Superior temporal gyrus (tissue), 1 donor: Measurements from ENCODE around the gene YES1.
"Not testable (repeated sequence)": the region's sequence is repeated elsewhere in the genome, so short reads cannot be mapped to it uniquely, and the experiment has no call there.

Experiments
- DNase-seq: peaks from one replicate; pipeline ENCODE4 v3.0.0-alpha.2; 2016; ENCODE audit errors: extremely low spot score

Gene YES1

DNA sequence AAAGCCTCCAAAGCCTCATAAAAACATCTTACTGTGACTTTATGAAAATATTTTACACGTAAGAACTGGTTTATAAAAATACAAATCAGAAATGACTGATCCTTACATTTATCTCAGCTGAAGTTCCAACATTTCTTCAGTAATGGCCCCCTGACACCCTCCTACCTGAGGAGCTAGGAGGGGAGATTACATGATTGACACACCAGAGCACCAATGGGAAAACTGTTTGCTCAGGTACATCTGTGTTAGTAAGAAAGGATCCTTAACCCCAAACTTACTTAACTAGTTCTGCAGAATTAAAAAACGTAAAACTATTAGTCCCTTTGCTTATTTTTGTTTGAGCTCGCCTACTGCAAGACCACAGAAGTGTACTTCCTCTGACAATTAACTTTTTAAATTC, 126.6 kb downstream of the YES1 start:
- DNase-seq, result no peak

DNA sequence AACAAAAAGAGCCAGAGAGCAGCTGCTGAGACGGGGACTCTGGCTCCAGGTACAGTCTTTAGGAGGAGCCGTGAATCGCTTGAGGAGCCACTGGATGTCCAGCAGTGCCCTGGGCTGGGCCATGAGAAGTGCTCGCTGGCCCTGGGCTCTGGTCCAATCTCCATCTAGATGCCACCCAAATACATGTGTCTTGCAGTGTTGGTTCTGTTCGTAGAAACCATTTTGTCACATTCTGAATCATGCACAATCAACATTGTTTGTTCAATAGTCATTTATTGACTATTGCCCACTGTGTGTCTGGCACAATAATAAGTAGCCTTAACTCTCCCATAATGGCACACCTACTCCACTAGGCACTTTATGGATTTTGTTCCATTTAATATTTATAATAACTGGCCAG, 128.5 kb downstream of the YES1 start:
- DNase-seq, result no peak

DNA sequence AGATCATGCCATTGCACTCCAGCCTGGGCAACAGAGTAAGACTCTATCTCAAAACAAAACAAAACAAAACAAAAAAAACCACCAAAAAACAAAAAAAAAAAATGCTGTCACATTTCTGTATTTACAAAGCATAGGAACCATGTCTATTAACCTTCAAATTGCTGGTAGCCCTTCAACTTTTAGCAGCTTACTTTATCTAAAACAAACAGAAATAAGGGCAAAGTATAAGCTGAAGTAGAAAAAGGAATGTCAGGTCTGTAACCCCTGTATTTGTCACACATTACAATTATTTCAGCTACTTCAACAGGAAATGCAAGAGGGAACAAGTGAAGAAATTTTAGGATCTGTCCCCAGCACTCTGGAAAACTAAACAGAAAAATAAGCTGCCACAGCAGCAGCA, 129.2 kb downstream of the YES1 start:
- no peak for DNase-seq

DNA sequence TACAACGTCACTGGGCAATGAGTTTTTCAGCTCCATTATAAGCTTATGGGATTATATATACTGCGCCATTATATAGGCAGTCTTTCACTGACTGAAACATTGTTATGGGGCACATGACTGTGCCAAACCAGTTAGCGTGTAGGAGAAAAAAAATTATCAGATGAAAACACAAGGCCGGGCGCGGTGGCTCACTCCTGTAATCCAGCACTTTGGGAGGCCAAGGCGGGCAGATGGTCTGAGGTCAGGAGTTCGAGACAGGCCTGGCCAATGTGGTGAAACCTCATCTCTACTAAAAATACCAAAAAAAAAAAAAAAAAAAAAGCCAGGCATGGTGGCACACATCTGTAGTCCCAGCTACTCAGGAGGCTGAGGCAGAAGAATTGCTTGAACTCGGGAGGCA, 129.6 kb downstream of the YES1 start:
- DNase-seq, result not testable (repeated sequence)

DNA sequence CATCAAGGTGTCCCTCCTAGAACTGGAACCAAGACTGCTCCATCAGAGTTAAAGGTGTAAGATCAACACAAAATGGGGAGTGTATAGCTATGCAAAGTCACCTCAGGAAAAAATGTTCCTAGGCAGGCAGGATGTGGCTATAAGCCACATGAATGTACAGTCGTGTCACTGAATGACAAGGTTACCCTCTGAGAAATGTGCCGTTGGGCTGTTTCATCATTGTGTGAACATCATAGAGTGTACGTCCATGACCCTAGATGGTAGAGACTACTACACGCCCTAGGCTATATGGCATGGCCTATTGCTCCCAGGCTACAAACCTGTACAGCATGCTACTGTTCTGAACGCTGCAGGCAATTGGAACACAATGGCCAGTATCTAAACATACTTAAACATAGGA, 130.1 kb downstream of the YES1 start:
- DNase-seq, result no peak

DNA sequence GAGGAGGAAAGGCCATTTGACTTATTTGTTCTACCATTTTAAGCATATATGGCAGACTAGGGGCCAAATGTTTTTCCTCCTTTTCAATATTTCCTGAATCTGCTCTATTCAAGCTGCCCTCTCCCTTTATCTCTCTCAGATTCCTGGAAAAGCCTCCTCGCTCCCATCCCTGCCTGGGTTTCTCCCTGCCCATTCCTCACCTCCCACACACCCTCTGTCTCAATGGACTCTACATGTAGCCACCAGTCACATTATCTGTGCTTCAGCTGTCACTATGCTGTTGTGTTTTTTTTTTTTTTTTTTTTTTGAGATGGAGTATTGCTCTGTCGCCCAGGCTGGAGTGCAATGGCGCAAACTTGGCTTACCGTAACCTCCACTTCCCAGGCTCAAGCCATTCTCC, 131.7 kb downstream of the YES1 start:
- no peak for DNase-seq

DNA sequence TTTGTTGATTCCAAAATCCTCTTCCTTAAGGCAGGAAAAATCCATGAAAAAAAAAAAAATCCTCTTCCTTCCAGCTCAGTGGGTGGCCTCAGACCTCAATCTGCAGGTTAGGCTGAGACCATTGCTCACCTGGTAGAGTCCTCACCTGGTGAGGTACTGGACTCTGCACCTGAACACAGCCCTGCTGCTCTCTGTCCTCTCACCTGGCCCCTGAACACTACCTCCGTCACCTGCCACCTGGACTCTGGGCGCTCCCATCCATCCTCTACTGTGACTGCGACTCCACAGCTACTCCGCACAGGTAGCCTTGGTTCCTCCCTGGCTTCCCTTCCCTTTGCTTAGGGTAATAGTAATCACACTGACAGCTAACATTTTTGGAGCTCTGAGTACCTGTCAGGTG, 132.5 kb downstream of the YES1 start:
- DNase-seq, result no peak

DNA sequence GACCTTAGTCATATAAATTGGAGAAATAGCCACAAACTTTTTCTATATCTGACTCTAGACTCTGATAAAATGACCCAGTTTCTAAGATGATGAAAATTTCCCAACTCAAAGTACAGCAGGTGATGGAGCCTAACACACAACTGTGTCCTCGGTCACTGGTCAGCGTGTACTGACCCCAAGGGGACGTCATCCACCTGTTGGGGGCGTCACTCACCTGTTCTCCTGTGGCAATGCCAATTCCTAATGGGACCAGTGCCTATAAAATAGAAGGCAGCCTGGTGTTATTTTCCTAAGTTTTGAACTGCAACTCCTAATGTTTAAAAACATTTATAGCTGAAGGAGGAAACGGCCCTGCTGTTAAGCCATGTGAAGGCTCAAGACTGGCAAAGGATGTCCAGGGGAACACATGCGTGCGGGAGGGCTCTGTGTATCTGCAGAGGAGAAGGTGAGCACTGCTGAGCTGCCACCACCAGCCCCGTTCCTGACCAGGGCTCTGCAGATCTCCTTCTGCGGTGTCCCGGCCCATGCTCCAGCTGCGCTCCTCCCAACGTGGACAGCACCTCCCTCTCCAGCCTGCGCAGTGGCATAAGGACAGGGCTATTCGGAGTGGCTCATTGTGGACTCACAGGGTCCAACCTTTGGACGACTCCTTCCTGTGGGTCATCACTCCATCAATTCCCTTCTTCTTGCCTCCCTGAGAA, 133.4 kb downstream of the YES1 start:
- DNase-seq, result no peak

DNA sequence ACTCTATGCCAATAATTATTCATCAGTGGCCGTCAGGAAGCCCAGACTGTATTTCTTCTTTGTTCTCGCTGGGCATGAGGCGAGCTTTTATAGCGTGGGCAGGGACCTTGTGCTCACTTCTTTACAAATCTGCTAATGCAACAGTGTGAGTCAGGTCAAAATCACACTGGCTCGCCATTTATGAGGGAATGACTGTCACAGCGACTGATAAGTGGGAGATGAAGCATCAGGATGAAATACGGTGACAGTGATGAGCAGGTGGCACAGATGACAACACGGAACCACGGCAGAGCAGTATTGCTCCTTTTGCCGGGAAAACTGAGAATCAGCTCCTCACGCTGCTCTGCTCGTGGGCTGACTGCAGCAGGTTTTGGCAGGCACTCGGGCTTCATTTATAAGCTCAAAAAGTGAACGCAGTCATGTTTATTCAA, 134.1 kb downstream of the YES1 start:
- DNase-seq, result peak; percentile 49

DNA sequence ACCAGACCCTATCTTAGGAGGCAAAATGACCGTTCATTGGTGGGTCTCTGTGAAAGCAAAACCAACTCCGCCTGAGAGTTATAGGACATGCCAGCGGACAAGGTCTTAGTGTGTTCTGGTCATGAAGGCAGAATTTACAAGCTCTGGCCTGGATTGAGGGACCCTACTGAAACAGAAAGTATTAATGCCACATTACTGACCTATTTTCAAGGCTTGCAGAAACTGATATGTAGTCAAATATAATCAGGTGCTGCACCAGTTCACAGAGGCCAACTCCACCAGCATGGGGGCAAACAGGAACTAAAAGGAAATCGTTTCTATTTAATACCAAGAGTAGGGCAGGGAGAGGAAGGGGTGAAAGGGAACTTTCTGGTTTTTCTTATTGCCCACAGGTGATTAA, 134.9 kb downstream of the YES1 start:
- DNase-seq, result no peak

DNA sequence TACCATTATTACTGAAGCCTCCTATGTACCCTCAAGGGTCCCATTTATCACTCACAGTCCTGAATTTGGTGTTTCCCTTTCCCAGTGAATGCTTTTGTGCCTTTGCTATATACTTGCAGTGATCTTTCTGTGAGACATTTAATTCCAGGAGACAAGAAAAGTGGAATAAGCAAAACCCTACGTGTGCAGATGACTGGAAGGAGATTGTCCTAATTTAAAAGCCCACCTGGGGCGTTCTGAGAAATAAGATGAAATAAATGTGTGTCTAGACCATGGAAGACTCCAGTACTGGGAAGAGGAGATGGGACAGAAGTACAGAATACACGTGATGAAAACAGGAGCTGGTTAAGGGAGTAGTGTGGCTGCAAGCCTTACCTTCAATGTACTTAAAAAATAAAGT, 135.3 kb downstream of the YES1 start:
- DNase-seq, result no peak

DNA sequence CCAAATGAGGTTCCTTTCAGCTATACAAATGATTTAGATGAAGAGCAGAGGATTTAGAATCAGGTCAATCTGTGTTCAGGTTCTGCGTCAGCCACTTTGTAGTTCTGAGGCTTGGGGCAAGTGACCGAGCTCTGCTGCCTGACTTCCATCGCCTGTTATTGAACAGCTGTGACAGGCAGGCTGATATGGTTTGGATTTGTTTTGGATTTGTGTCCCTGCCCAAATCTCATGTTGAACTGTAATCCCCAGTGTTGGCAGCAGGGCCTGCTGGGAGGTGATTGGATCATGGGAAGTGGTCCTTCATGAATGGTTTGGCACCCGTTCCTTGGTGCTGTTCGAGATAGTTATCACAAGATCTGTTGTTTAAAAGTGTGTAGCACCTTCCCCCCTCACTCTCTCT, 136.0 kb downstream of the YES1 start:
- DNase-seq, result no peak

DNA sequence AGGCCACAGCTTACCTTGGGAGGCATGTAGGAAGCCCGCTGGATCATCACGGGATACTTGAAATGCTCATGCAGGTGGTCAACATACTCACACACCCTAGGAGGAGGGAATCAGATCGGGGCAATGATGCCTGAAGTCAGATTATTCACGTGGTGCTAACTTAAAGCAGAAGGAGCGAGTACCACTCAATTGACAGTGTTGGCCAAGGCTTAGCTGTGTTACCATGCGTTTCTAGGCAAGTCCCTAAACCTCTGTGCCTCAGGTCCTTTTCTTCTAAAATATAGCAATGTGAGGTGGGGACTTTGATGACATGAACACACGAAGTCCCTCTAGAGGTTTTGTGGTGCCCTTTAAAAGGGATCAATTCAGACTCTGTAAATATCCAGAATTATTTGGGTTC, 136.7 kb downstream of the YES1 start:
- no peak for DNase-seq

DNA sequence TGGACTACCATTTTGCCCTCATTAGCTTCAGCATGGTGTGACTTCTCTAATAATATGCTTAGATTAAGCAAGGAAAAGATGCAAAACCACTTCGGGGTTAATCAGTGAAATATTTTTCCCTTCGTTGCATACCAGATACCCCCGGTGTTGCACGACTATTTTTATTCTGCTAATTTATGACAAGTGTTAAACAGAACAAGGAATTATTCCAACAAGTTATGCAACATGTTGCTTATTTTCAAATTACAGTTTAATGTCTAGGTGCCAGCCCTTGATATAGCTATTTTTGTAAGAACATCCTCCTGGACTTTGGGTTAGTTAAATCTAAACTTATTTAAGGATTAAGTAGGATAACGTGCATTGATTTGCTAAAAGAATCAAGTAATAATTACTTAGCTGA, 138.3 kb downstream of the YES1 start:
- DNase-seq, result no peak

DNA sequence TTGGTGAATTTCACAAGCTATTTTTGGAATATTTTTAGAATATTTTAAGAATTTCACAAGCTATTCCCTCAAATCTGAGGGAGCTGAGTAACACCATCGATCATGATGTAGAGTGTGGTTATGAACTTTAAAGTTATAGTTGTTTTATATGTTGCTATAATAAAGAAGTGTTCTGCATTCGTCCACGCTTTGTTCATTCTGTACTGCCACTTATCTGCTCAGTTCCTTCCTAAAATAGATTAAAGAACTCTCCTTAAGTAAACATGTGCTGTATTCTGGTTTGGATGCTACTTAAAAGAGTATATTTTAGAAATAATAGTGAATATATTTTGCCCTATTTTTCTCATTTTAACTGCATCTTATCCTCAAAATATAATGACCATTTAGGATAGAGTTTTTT, 138.7 kb downstream of the YES1 start:
- DNase-seq, result no peak
